GM12891 (cell line): ENCODE results near the gene LILRB5.

ENCODE experiments used
- POLR2A ChIP-seq: IDR thresholded peaks from 2 replicates; pipeline ENCODE4 v1.6.1; 2011; ENCODE audit warnings: low read depth, low read length, control low read depth
- POLR2AphosphoS5 ChIP-seq: IDR thresholded peaks from 2 replicates; pipeline ENCODE4 v1.6.1; 2011; ENCODE audit warnings: low read depth, low read length, control low read depth
- SPI1 ChIP-seq: IDR thresholded peaks from 2 replicates; pipeline ENCODE4 v1.6.1; 2011; ENCODE audit warnings: low read depth, low read length, control low read depth
- TAF1 ChIP-seq: IDR thresholded peaks from 2 replicates; pipeline ENCODE4 v1.6.1; 2011; ENCODE audit warnings: low read depth, low read length, control low read depth

DNA sequence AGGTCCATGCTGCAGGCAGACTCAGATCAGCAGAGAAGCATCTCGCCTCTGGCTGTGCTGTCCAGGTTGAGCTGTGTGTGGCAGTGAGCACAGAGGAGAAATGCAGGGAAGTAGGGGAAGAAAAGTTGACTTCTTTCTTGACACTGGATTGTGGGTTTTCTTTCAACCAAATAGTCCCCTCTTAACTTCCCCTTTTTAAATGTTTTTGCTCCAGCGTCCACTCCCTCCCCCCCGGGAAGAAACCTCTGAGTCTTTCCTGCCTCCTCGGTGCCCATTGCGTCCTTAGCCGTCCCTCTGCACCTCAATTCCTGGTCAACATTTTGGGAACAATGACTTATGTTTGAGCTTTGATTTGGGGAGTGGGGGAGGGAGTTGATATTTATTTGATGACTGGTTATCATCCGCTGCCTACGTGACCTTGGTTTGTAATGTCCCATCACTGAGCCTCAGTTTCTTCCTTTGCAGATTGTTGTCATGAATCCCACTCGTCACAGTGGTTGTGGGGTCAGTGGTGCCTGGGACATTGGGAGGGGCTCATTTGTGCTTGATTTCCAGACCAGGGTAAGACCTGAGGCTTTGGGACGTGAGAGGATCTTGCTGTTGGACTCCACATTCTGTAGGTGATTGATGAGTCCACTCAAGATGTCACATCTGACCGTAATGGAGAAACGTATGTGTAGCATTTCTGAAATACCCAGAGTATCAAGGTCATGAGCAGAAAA is 24.1 kb upstream of the LILRB5 start, which contains the start of gene LILRB2:
- TF ChIP-seq POLR2A (no peak), POLR2AphosphoS5 (no peak), TAF1 (no peak), SPI1 (no peak)
